ENCODE results near the gene HIVEP2. TPM values are rescaled to one million over a fixed set of nuclear protein-coding genes. Genes with fewer than 3 reads are reported as not detected.

HIVEP2 gene
- total RNA-seq, 1 experiment from 2014 or later, result 9.1 TPM

GRCh38 chr6:142953373-142954273 lies 8.6 kb upstream of the HIVEP2 start:
- no peaks in the 10 kb centered on the region for H3K27me3 ChIP-seq (ENCODE audit: low read length)
- H4K20me1 ChIP-seq (ENCODE audit: low read length), result no peaks in the 10 kb centered on the region
- no peak overlapping the region for H2AFZ ChIP-seq (ENCODE audit: low read length)
- H3K9me2 ChIP-seq (replicated peaks; ENCODE audit: low read length), result no peaks in the 10 kb centered on the region
- H3K36me3 ChIP-seq (ENCODE audit: low read depth, low read length), result no peaks in the 10 kb centered on the region
- no peak overlapping the region for H3K9ac ChIP-seq (ENCODE audit: low read length)
- H3K4me2 ChIP-seq (ENCODE audit: low read length), result no peak overlapping the region
- H3K4me3 ChIP-seq (ENCODE audit: low read length), result no peak overlapping the region
- H3K27ac ChIP-seq (ENCODE audit: low read length), result no peak overlapping the region
- H3K4me1 ChIP-seq (ENCODE audit: insufficient read depth, low read length), result no peaks in the 10 kb centered on the region
- TF ChIP-seq EZH2phosphoT487 (IDR thresholded peaks at IDR 0.05; ENCODE audit: borderline replicate concordance, low read length), result no peak
- no peak for TF ChIP-seq EZH2 (IDR thresholded peaks at IDR 0.05; ENCODE audit: low read length, unreplicated experiment)
- TF ChIP-seq CTCF (conservative IDR thresholded peaks at IDR 0.05; ENCODE audit: low read depth, low read length), result no peak
- BruUV-seq (replicated peaks), result no TSS peak
- no peak for DNase-seq
- no peaks in the 10 kb centered on the region for H3K9me3 ChIP-seq (ENCODE audit: low read length)
- POLR2A ChIA-PET (ENCODE audit: unreplicated experiment), result no interaction called here
- CTCF ChIA-PET, result no interaction called here
- H3F3A ChIP-seq (ENCODE audit: low read length, unreplicated experiment), result no peaks in the 10 kb centered on the region
- intact Hi-C loops (cut with micrococcal nuclease), result no loop called here
- no peaks in the 10 kb centered on the region for H3K79me2 ChIP-seq (ENCODE audit: low read length)
- ATAC-seq, result no peak

GRCh38 chr6:142952614-142953013 lies 7.6 kb upstream of the HIVEP2 start:
- H3K9me3 ChIP-seq (ENCODE audit: low read length), result no peaks in the 10 kb centered on the region
- H2AFZ ChIP-seq (ENCODE audit: low read length), result no peak overlapping the region
- no peaks in the 10 kb centered on the region for H3K36me3 ChIP-seq (ENCODE audit: low read depth, low read length)
- H3K4me1 ChIP-seq (ENCODE audit: insufficient read depth, low read length), result peaks cover 5% of the 10 kb centered on the region; the same call in 1 of the 2 replicates
- ChIA-PET POLR2A (ENCODE audit: unreplicated experiment) (no interaction called here), CTCF (no interaction called here)
- H3K4me3 ChIP-seq (ENCODE audit: low read length), result no peak overlapping the region
- no peaks in the 10 kb centered on the region for H4K20me1 ChIP-seq (ENCODE audit: low read length)
- intact Hi-C loops (cut with micrococcal nuclease), result no loop called here
- H3K9me2 ChIP-seq (replicated peaks; ENCODE audit: low read length), result no peaks in the 10 kb centered on the region
- ATAC-seq, result no peak
- no peaks in the 10 kb centered on the region for H3F3A ChIP-seq (ENCODE audit: low read length, unreplicated experiment)
- no TSS peak for BruUV-seq (replicated peaks)
- no peak overlapping the region for H3K27ac ChIP-seq (ENCODE audit: low read length)
- no peak overlapping the region for H3K9ac ChIP-seq (ENCODE audit: low read length)
- H3K79me2 ChIP-seq (ENCODE audit: low read length), result no peaks in the 10 kb centered on the region
- no peak overlapping the region for H3K4me2 ChIP-seq (ENCODE audit: low read length)
- DNase-seq, result no peak
- H3K27me3 ChIP-seq (ENCODE audit: low read length), result no peaks in the 10 kb centered on the region
- TF ChIP-seq EZH2phosphoT487 (IDR thresholded peaks at IDR 0.05; ENCODE audit: borderline replicate concordance, low read length), result no peak
- no peak for TF ChIP-seq CTCF (conservative IDR thresholded peaks at IDR 0.05; ENCODE audit: low read depth, low read length)
- no peak for TF ChIP-seq EZH2 (IDR thresholded peaks at IDR 0.05; ENCODE audit: low read length, unreplicated experiment)

GRCh38 chr6:142950291-142950690 lies 5.3 kb upstream of the HIVEP2 start:
- H3K4me2 ChIP-seq (ENCODE audit: low read length), result no peak overlapping the region
- DNase-seq, result no peak
- TF ChIP-seq EZH2phosphoT487 (IDR thresholded peaks at IDR 0.05; ENCODE audit: borderline replicate concordance, low read length), result no peak
- no peak for TF ChIP-seq EZH2 (IDR thresholded peaks at IDR 0.05; ENCODE audit: low read length, unreplicated experiment)
- no peak for TF ChIP-seq CTCF (conservative IDR thresholded peaks at IDR 0.05; ENCODE audit: low read depth, low read length)
- intact Hi-C loops (cut with micrococcal nuclease), result no loop called here
- H3K9me2 ChIP-seq (replicated peaks; ENCODE audit: low read length), result no peaks in the 10 kb centered on the region
- POLR2A ChIA-PET (ENCODE audit: unreplicated experiment), result interaction anchor here (0.7 kb wide), 1 partner anchor 96 kb away, joined by 32 read pairs; no protein-coding TSS in a partner anchor
- CTCF ChIA-PET, result interaction anchor here (0.7 kb wide), 1 partner anchor 476 kb away, joined by 16 read pairs; no protein-coding TSS in a partner anchor
- H3K79me2 ChIP-seq (ENCODE audit: low read length), result peaks cover 6% of the 10 kb centered on the region; the same call in 1 of the 2 replicates
- peaks cover 5% of the 10 kb centered on the region; the same call in 1 of the 2 replicates for H3K4me1 ChIP-seq (ENCODE audit: insufficient read depth, low read length)
- no peaks in the 10 kb centered on the region for H3K27me3 ChIP-seq (ENCODE audit: low read length)
- no peak overlapping the region for H2AFZ ChIP-seq (ENCODE audit: low read length)
- ATAC-seq, result no peak
- H3K9ac ChIP-seq (ENCODE audit: low read length), result no peak overlapping the region
- H3K4me3 ChIP-seq (ENCODE audit: low read length), result no peak overlapping the region
- no peaks in the 10 kb centered on the region for H3K36me3 ChIP-seq (ENCODE audit: low read depth, low read length)
- no peaks in the 10 kb centered on the region for H3F3A ChIP-seq (ENCODE audit: low read length, unreplicated experiment)
- no peak overlapping the region for H3K27ac ChIP-seq (ENCODE audit: low read length)
- H4K20me1 ChIP-seq (ENCODE audit: low read length), result no peaks in the 10 kb centered on the region
- no TSS peak for BruUV-seq (replicated peaks)
- no peaks in the 10 kb centered on the region for H3K9me3 ChIP-seq (ENCODE audit: low read length)

All from PC-3 (cell line).